Adrenal gland (tissue), 12 donors: ENCODE results near the gene FOXO3. TPM values are rescaled to one million over a fixed set of nuclear protein-coding genes. Genes with fewer than 3 reads are reported as not detected.
A peak's percentile ranks its signal among the peaks of the same experiment; 100 is the strongest.

Experiments used
- DNase-seq, 7 donors: peaks; one replicate each; pipeline ENCODE4 v3.0.0-alpha.2; 2019 to 2020
- H3K27ac ChIP-seq, 5 donors: fragments of 200-600 bp; sonication (generic) in 4 of 5; 1 replicate in 3 of 5; 2 replicates in 2 of 5; pipeline versions ENCODE4 v1.5.1 to v1.8.0; 2016 to 2020; ENCODE audit warnings: mild to moderate bottlenecking in 1 of 5
- H3K27me3 ChIP-seq: fragments of 200-600 bp; 2 replicates; pipeline ENCODE4 v1.8.0; 2021
- H3K36me3 ChIP-seq, 2 donors: fragments of 200-600 bp; replicated peaks in 1 of 2; 1 replicate in 1 of 2; 2 replicates in 1 of 2; pipeline versions ENCODE4 v1.5.1 to v1.8.0; 2018 to 2022
- H3K4me1 ChIP-seq, 2 donors: fragments of 200-600 bp; replicated peaks in 1 of 2; 1 replicate in 1 of 2; 2 replicates in 1 of 2; pipeline versions ENCODE4 v1.5.1 to v1.8.0; 2018 to 2021
- H3K4me3 ChIP-seq, 4 donors: fragments of 200-600 bp; sonication (generic) in 3 of 4; one replicate each; pipeline ENCODE4 v1.5.1; 2016 to 2018
- H3K9me3 ChIP-seq, 3 donors: fragments of 200-600 bp; sonication (generic) in 1 of 3; replicated peaks in 1 of 3; 1 replicate in 2 of 3; 2 replicates in 1 of 3; pipeline versions ENCODE4 v1.5.1 to v1.8.0; 2016 to 2021
- POLR2A ChIP-seq, 2 donors: fragments of 450-650 bp; IDR thresholded peaks; one replicate each; pipeline ENCODE4 v1.6.1; 2017; ENCODE audit warnings: antibody characterized with exemption in 2 of 2, mild to moderate bottlenecking in 2 of 2, moderate library complexity in 1 of 2
- WGBS, 4 donors: extraction: QIAGEN DNeasy Blood & Tissue Kit in 2 of 4; methylation state at CpG; one replicate each; pipeline versions ENCODE4 v1.1.5 to v1.1.7; 2013 to 2017; 5-methylcytosine and 5-hydroxymethylcytosine counted together
- intact Hi-C, 2 donors: fragments of 100-400 bp; cut with DNase I; formaldehyde crosslinking; loops; one replicate each; pipeline versions ENCODE4 v1.14.1 to v1.15.0; 2022 to 2023
- polyA plus RNA-seq, 3 donors: library from polyadenylated mRNA; stranded (reverse); fragments of 200-250 nt in 2 of 3; fragments of 350-450 nt in 1 of 3; fragmentation: Illumina TruSeq in 1 of 3; extraction: RNeasy Lipid Tissue Mini Kit (QIAGEN cat#74804) in 1 of 3; gene quantifications; one replicate each; pipeline ENCODE4 v1.2.3, GENCODE V29; 2013 to 2014
- total RNA-seq, 9 donors: library from RNA; depleted of rRNA in 4 of 9; stranded (reverse); fragments of >200 nt in 4 of 9; fragments of 120-200 nt in 1 of 9; fragmentation: NEBNext Ultra II Directional in 1 of 9; extraction: Animal tissue kit (Norgen Biotek cat#: 25700) in 1 of 9; gene quantifications; one replicate each; pipeline versions ENCODE4 v1.1.0 to v1.2.4, GENCODE V29; 2013 to 2023
- TF ChIP-seq, protein P1 (sequence below), 6 experiments: fragments of 450-650 bp in 4 of 6; fragments of 200-600 bp in 2 of 6; sonication (generic) in 1 of 6; IDR thresholded peaks; 1 replicate in 5 of 6; 2 replicates in 1 of 6; pipeline versions ENCODE4 v1.5.1 to v1.8.0; 2016 to 2021; ENCODE audit warnings: antibody characterized with exemption in 6 of 6, mild to moderate bottlenecking in 2 of 6, moderate library complexity in 1 of 6
- donor health status: healthy with polysubstance abuse.
- donor health status: Bipolar disorder and iron deficiency.
- donor health status: DM: yes; HTN: yes; CAD: no.
- donor health status: DM: no; HTN: no; CAD: no.
- donor health status: DM: no; HTN: no; CAD: no.
- donor health status: DM: yes; HTN: yes; CAD: no.

The FOXO3 gene
- total and polyA plus RNA-seq, 12 donors, result 8.3 to 38.7 (median 23.4) TPM

DNA sequence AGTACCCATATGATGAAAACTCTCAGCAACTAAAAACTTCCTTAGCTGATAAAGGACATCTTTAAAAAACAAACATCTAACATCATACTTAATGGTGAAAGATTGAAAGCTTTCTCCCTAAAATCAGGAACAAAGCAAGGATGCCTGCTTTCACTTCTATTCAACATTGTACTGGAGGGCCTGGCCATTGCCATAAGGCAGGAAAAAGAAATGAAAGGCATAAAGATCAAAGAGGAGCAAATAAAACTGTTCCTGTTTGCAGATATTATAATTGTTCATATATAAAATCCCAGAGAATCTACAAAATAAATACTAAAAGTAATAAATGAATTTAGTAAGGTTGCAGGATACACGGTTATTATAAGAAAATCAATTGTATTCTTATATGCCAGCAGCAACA, 162.9 kb downstream of the FOXO3 start:
- intact Hi-C loops, result no loop called here
- H3K36me3 ChIP-seq, result no peaks in the 10 kb centered on the region
- no peaks in the 10 kb centered on the region for H3K4me1 ChIP-seq
- TF ChIP-seq, protein P1, sequence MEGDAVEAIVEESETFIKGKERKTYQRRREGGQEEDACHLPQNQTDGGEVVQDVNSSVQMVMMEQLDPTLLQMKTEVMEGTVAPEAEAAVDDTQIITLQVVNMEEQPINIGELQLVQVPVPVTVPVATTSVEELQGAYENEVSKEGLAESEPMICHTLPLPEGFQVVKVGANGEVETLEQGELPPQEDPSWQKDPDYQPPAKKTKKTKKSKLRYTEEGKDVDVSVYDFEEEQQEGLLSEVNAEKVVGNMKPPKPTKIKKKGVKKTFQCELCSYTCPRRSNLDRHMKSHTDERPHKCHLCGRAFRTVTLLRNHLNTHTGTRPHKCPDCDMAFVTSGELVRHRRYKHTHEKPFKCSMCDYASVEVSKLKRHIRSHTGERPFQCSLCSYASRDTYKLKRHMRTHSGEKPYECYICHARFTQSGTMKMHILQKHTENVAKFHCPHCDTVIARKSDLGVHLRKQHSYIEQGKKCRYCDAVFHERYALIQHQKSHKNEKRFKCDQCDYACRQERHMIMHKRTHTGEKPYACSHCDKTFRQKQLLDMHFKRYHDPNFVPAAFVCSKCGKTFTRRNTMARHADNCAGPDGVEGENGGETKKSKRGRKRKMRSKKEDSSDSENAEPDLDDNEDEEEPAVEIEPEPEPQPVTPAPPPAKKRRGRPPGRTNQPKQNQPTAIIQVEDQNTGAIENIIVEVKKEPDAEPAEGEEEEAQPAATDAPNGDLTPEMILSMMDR (IDR thresholded peaks at IDR 0.05), result no peak
- TF ChIP-seq POLR2A (IDR thresholded peaks at IDR 0.05), result no peak
- WGBS, 4 donors, result 97 to 100% (median 98%) methylated on average over 1 of the region's 1 CpG
- no peak overlapping the region for H3K27ac ChIP-seq
- H3K9me3 ChIP-seq, result peaks cover 0 to 8% (median 0%) of the 10 kb centered on the region in 3 donors
- peaks cover 9% of the 10 kb centered on the region for H3K27me3 ChIP-seq
- DNase-seq, result no peak
- H3K4me3 ChIP-seq, result no peak overlapping the region

DNA sequence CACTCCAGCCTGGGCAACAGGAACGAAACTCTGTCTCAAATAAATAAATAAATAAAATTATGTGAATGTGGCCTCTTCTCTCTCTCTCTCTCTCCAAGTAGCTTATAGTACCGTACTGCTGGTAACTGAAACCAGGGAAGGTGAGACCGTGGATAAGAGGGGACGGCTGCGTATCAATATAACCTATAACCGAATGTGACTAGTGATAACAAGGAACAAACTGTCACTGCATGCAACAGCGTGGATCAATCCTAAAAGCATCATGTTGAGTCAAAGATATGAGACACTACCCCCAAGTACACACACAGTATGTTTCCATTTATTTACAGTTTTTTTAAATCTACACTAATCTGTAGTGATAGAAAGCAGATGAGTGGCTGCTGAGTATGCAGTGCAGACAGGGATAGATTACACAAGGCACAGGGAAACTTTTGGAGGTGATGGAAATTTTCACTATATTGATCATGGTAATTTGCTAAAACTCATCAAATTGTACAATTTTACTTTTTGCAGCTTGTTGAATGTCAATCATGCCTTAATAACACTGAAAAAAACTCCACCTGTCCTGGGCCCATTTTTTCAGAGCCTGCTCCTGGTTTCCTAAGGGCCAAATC, 166.1 kb downstream of the FOXO3 start:
- TF ChIP-seq POLR2A (IDR thresholded peaks at IDR 0.05), result no peak
- TF ChIP-seq, protein P1 (IDR thresholded peaks at IDR 0.05), result no peak
- Histone ChIP-seq H3K9me3 (peaks cover 0 to 8% (median 0%) of the 10 kb centered on the region in 3 donors), H3K27ac (no peak overlapping the region), H3K4me1 (no peaks in the 10 kb centered on the region), H3K36me3 (no peaks in the 10 kb centered on the region), H3K4me3 (no peak overlapping the region), H3K27me3 (peaks cover 9% of the 10 kb centered on the region)
- intact Hi-C loops, result no loop called here
- WGBS, 4 donors, result 91 to 97% (median 95%) methylated on average over 7 of the region's 7 CpGs
- peak in 1 of 7 donors; percentile 14 for DNase-seq

DNA sequence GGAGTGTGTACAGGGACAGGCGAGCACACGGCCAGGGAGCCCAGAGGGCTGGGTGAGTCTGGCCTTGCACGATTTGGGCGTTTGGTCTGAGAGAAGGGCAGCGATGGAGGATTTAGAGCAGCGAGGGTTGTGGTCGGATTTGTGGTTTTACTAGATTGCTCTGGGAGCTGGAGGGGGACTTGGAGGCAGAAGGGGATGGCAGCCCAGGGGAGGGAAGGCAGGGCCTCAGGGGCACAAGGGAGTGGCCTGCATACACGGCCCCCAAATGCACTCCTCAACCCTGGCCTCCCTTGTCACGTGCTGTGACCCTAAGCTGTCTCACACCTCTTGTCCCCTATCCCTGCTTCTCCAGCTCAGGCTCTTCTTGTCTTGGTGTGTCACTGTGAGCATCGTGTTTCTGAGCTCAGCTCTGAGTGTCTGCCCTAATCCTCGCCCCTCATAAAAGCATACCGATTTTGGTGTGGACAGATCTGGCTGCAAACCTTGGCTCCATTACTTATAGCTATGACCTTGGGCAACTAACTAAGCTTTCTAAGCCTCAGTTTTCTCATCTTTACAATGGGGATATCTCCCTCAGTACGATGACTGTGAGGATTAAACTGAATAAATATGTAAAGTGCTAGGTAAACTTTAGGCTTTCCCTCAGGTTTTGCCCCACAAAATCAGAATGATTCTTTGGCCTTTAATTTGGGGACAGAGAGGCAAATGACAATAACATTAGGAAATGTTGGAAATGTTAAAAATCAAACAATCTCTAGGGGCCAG, 167.4 kb downstream of the FOXO3 start:
- DNase-seq, result no peak
- H3K4me3 ChIP-seq, result no peak overlapping the region
- H3K27ac ChIP-seq, result no peak overlapping the region
- no peaks in the 10 kb centered on the region for H3K36me3 ChIP-seq
- 76 to 85% (median 78%) methylated on average over 13 of the region's 13 CpGs for WGBS, 4 donors
- intact Hi-C loops, result no loop called here
- H3K4me1 ChIP-seq, result no peaks in the 10 kb centered on the region
- peaks cover 9% of the 10 kb centered on the region for H3K27me3 ChIP-seq
- TF ChIP-seq, protein P1 (IDR thresholded peaks at IDR 0.05), result no peak
- no peak for TF ChIP-seq POLR2A (IDR thresholded peaks at IDR 0.05)
- H3K9me3 ChIP-seq, result peaks cover 0 to 8% (median 0%) of the 10 kb centered on the region in 3 donors

DNA sequence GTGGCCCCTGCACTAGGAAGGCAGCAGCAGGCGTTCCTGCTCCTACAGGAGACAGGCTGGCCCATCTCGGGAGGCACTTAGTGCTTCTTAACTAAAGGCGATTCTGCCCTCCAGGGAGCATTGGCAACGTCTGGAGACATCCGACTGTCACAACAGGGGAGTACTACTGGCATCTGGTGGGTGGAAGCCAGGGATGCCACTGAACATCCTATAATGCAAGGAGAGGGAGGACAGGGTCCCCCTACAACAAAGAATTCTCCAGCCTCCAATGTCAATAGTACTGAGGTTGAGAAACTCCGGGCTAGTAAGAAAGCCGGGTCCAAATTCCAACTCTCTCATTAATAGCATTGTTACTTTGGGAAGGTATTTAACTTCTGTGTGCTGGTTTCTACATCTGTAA, 168.1 kb downstream of the FOXO3 start:
- TF ChIP-seq POLR2A (IDR thresholded peaks at IDR 0.05), result no peak
- TF ChIP-seq, protein P1 (IDR thresholded peaks at IDR 0.05), result no peak
- intact Hi-C loops, result no loop called here
- H3K9me3 ChIP-seq, result peaks cover 0 to 2% (median 0%) of the 10 kb centered on the region in 3 donors
- H3K4me1 ChIP-seq, result no peaks in the 10 kb centered on the region
- H3K36me3 ChIP-seq, result no peaks in the 10 kb centered on the region
- 79 to 97% (median 84%) methylated on average over 5 to 7 of the region's 7 CpGs for WGBS, 4 donors
- DNase-seq, result no peak
- H3K4me3 ChIP-seq, result no peak overlapping the region
- no peak overlapping the region for H3K27ac ChIP-seq
- peaks cover 6% of the 10 kb centered on the region for H3K27me3 ChIP-seq
